ENCODE measurements around the gene DHCR24. TPM values are rescaled to one million over a fixed set of nuclear protein-coding genes. Genes with fewer than 3 reads are reported as not detected.

The DHCR24 gene
- total RNA-seq, 1 experiment from 2014 or later: 369 TPM

DNA sequence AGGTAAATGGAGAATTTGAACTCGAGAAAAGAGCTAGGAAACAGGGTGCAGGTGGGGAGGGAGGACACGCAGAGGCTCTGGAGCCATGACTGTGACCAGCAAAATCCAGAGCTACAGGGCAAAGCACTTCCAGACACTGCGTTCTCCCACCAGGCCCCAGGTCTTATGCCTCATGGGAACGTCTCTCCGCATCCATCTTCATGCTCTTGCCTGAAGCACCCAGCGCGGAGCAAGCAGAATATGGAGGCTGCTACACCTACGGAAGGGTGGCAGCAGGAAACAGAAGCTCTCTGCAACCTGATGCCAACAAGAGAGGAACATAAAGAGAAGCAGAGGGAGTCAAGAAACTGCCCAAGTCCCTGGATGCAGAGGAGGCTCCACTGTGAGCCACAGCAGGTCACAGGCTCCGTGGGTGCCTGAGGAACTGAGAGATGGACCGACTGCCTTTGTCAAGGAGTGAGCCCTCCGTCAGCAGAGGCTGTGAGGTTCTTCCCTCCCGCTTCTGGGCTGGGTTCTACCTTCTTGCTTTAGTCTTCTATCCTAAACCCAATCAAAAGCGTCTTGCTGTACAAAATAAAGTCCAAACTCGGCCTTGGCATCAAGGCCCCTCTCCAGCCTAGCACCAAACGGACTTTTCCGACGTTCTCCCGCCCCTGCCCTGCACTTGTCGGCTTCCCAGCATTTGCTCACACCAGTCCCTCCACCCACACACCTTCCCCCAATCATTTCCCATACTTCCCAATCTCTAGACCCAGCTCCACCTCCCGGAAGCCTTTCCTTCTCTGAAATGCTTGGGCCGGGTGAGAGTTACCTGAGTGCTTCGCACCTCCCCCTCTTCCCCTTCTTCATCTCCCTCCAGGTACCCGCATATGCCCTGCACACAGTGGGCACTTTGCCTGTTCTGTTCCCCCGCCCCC is 930 bp downstream of the DHCR24 start:
- BruUV-seq (replicated peaks): no TSS peak
- CTCF ChIA-PET: interaction anchor here (0.8 to 1.3 kb wide), 2 partner anchors 59 to 61 kb away, joined by 3 read pairs; no protein-coding TSS in a partner anchor
- Histone ChIP-seq H3K79me2 (ENCODE audit: low read depth) (peaks cover 59% of the 10 kb centered on the region), H3K27ac (peak overlapping the region; percentile 79), H3F3A (ENCODE audit: insufficient read depth, low read depth) (peaks cover 43% of the 10 kb centered on the region), H3K27me3 (ENCODE audit: insufficient read depth, low read depth) (no peaks in the 10 kb centered on the region), H4K20me1 (ENCODE audit: insufficient read depth) (peaks cover 26% of the 10 kb centered on the region), H3K9me2 (ENCODE audit: insufficient read depth) (no peaks in the 10 kb centered on the region), H3K36me3 (ENCODE audit: low read depth) (peaks cover 40% of the 10 kb centered on the region), H2AFZ (peak overlapping the region; percentile 96), H3K4me3 (peak overlapping the region; percentile 96), H3K9me3 (ENCODE audit: insufficient read depth, low read depth) (no peaks in the 10 kb centered on the region), H3K4me2 (peak overlapping the region; percentile 92), H3K4me1 (replicated peaks; ENCODE audit: insufficient read depth) (peaks cover 71% of the 10 kb centered on the region)
- POLR2A ChIA-PET (ENCODE audit: unreplicated experiment): interaction anchor here (0.6 to 1.2 kb wide), 6 partner anchors 9 to 940 kb away, joined by 4 to 21 read pairs (median 6); partner anchors contain the start of genes IFT25 and LRRC42
- DNase-seq: peak; percentile 61 to 79
- intact Hi-C loops (cut with micrococcal nuclease; ENCODE audit: unreplicated experiment): loop anchor here (2.0 to 10.0 kb wide), 4 partner anchors 27 to 941 kb away; partner anchors contain the start of genes IFT25 and LRRC42
- TF ChIP-seq EZH2 (IDR thresholded peaks at IDR 0.05; ENCODE audit: low read depth): no peak

DNA sequence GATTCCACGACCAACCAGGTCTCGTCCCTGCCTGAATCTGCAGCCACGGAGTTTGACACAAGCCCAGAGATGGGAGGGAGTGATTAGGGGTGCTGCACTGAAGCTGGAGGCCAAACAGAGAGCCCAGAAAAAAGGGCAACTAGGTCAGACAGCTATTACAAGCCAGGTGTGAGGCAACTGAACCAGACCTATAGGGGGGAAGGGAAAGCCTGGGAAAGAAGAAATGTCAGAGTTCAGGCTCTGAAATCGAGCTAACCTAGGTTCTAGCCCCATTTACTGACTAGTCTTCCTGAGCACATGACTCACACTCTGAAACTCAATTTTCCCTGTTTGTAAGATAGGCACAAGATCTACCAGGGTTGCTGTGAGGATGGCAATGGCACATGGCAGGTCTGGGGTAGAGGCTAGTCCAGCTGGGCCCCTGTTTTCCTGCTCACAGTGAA is 1.7 kb downstream of the DHCR24 start:
- Histone ChIP-seq H2AFZ (no peak overlapping the region), H3K9me2 (ENCODE audit: insufficient read depth) (no peaks in the 10 kb centered on the region), H3K36me3 (ENCODE audit: low read depth) (peaks cover 46% of the 10 kb centered on the region), H3F3A (ENCODE audit: insufficient read depth, low read depth) (peaks cover 45% of the 10 kb centered on the region), H3K4me3 (peak overlapping the region; percentile 96), H3K9me3 (ENCODE audit: insufficient read depth, low read depth) (no peaks in the 10 kb centered on the region), H3K27ac (peak overlapping the region; percentile 79), H3K4me2 (peak overlapping the region; percentile 92), H4K20me1 (ENCODE audit: insufficient read depth) (peaks cover 26% of the 10 kb centered on the region), H3K27me3 (ENCODE audit: insufficient read depth, low read depth) (no peaks in the 10 kb centered on the region), H3K4me1 (replicated peaks; ENCODE audit: insufficient read depth) (peaks cover 72% of the 10 kb centered on the region), H3K79me2 (ENCODE audit: low read depth) (peaks cover 67% of the 10 kb centered on the region)
- no TSS peak for BruUV-seq (replicated peaks)
- POLR2A ChIA-PET (ENCODE audit: unreplicated experiment): interaction anchor here (0.7 kb wide), 2 partner anchors 76 to 93 kb away, joined by 3 to 6 read pairs; no protein-coding TSS in a partner anchor
- peak in 1 of 2 experiments; percentile 40 for DNase-seq
- intact Hi-C loops (cut with micrococcal nuclease; ENCODE audit: unreplicated experiment): loop anchor here (10.0 kb wide), 1 partner anchor 940 kb away; the partner anchor contains the start of genes IFT25 and LRRC42
- TF ChIP-seq, protein P1, sequence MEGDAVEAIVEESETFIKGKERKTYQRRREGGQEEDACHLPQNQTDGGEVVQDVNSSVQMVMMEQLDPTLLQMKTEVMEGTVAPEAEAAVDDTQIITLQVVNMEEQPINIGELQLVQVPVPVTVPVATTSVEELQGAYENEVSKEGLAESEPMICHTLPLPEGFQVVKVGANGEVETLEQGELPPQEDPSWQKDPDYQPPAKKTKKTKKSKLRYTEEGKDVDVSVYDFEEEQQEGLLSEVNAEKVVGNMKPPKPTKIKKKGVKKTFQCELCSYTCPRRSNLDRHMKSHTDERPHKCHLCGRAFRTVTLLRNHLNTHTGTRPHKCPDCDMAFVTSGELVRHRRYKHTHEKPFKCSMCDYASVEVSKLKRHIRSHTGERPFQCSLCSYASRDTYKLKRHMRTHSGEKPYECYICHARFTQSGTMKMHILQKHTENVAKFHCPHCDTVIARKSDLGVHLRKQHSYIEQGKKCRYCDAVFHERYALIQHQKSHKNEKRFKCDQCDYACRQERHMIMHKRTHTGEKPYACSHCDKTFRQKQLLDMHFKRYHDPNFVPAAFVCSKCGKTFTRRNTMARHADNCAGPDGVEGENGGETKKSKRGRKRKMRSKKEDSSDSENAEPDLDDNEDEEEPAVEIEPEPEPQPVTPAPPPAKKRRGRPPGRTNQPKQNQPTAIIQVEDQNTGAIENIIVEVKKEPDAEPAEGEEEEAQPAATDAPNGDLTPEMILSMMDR (conservative IDR thresholded peaks at IDR 0.05): no peak
- TF ChIP-seq EZH2 (IDR thresholded peaks at IDR 0.05; ENCODE audit: low read depth): no peak
- CTCF ChIA-PET: interaction anchor here (1.3 kb wide), 1 partner anchor 62 kb away, joined by 3 read pairs; no protein-coding TSS in a partner anchor

- TF ChIP-seq, protein P1 (conservative IDR thresholded peaks at IDR 0.05): no peak
- TF ChIP-seq EZH2 (IDR thresholded peaks at IDR 0.05; ENCODE audit: low read depth): no peak
- no peak overlapping the region for H2AFZ ChIP-seq
- no peaks in the 10 kb centered on the region for H3K9me3 ChIP-seq (ENCODE audit: insufficient read depth, low read depth)
- peak overlapping the region; percentile 79 for H3K27ac ChIP-seq
- peaks cover 50% of the 10 kb centered on the region for H3K36me3 ChIP-seq (ENCODE audit: low read depth)
- peak overlapping the region; percentile 96 for H3K4me3 ChIP-seq
- H3K79me2 ChIP-seq (ENCODE audit: low read depth): peaks cover 72% of the 10 kb centered on the region
- H3K4me2 ChIP-seq: peak overlapping the region; percentile 92
- BruUV-seq (replicated peaks): TSS peak; percentile 43
- POLR2A ChIA-PET (ENCODE audit: unreplicated experiment): interaction anchor here (0.7 kb wide), 2 partner anchors 76 to 93 kb away, joined by 3 to 6 read pairs; no protein-coding TSS in a partner anchor
- intact Hi-C loops (cut with micrococcal nuclease; ENCODE audit: unreplicated experiment): loop anchor here (10.0 kb wide), 1 partner anchor 940 kb away; the partner anchor contains the start of genes IFT25 and LRRC42
- peaks cover 49% of the 10 kb centered on the region for H3F3A ChIP-seq (ENCODE audit: insufficient read depth, low read depth)
- no peak for DNase-seq
- H3K27me3 ChIP-seq (ENCODE audit: insufficient read depth, low read depth): no peaks in the 10 kb centered on the region
- no peaks in the 10 kb centered on the region for H3K9me2 ChIP-seq (ENCODE audit: insufficient read depth)
- H3K4me1 ChIP-seq (replicated peaks; ENCODE audit: insufficient read depth): peaks cover 73% of the 10 kb centered on the region
- peaks cover 26% of the 10 kb centered on the region for H4K20me1 ChIP-seq (ENCODE audit: insufficient read depth)
- CTCF ChIA-PET: interaction anchor here (1.3 kb wide), 1 partner anchor 62 kb away, joined by 3 read pairs; no protein-coding TSS in a partner anchor
These were observed 2.2 kb downstream of the DHCR24 start for GRCh38 chr1:54884768-54885167.

All from PC-9 (cell line).